SKM-1 (cell line): Measurements from ENCODE around the gene TLR2.
A peak's percentile ranks its signal among the peaks of the same experiment; 100 is the strongest.
"Not testable (repeated sequence)": the region's sequence is repeated elsewhere in the genome, so short reads cannot be mapped to it uniquely, and the experiment has no call there.

ENCODE experiments used
- DNase-seq: peaks from one replicate; lab custom pipeline; 2025; ENCODE audit not compliant: unreplicated experiment; lab: John Stamatoyannopoulos, UW

TLR2 gene

GRCh38 chr4:153655928-153656327 lies 28.2 kb upstream of the TLR2 start:
- no peak for DNase-seq

- DNase-seq, result peak; percentile 96
These were observed 22.8 kb upstream of the TLR2 start for GRCh38 chr4:153661215-153661822.

- no peak for DNase-seq
These were observed 22.2 kb upstream of the TLR2 start for GRCh38 chr4:153661908-153662307.

GRCh38 chr4:153663667-153664066 lies 20.4 kb upstream of the TLR2 start:
- no peak for DNase-seq

GRCh38 chr4:153666505-153666904 lies 17.6 kb upstream of the TLR2 start:
- not testable (repeated sequence) for DNase-seq

GRCh38 chr4:153668647-153669046 lies 15.4 kb upstream of the TLR2 start:
- DNase-seq, result no peak

- no peak for DNase-seq
These were observed 14.2 kb upstream of the TLR2 start for GRCh38 chr4:153669838-153670237.

- DNase-seq, result no peak
These were observed 7.6 kb upstream of the TLR2 start for GRCh38 chr4:153676486-153676885.

GRCh38 chr4:153676984-153677383 lies 7.1 kb upstream of the TLR2 start:
- no peak for DNase-seq

GRCh38 chr4:153679486-153679885 lies 4.6 kb upstream of the TLR2 start:
- no peak for DNase-seq

- peak; percentile 22 for DNase-seq
These were observed 308 bp upstream of the TLR2 start for GRCh38 chr4:153683763-153684181.

- DNase-seq, result no peak
These were observed 891 bp downstream of the TLR2 start for GRCh38 chr4:153684971-153685371.

GRCh38 chr4:153704522-153704921 lies 20.4 kb downstream of the TLR2 start:
- no peak for DNase-seq

GRCh38 chr4:153705743-153706468 lies 21.8 kb downstream of the TLR2 start:
- peak; percentile 76 for DNase-seq

- DNase-seq, result no peak
These were observed 22.4 kb downstream of the TLR2 start for GRCh38 chr4:153706519-153706918.

- DNase-seq, result no peak
These were observed 26.6 kb downstream of the TLR2 start for GRCh38 chr4:153710681-153711080.

- DNase-seq, result no peak
These were observed 30.0 kb downstream of the TLR2 start for GRCh38 chr4:153713866-153714646.

GRCh38 chr4:153722036-153722435 lies 38.0 kb downstream of the TLR2 start:
- no peak for DNase-seq

GRCh38 chr4:153724606-153725005 lies 40.5 kb downstream of the TLR2 start:
- DNase-seq, result no peak

- no peak for DNase-seq
These were observed 41.2 kb downstream of the TLR2 start for GRCh38 chr4:153725136-153725830.

GRCh38 chr4:153725831-153726154 lies 41.7 kb downstream of the TLR2 start:
- DNase-seq, result no peak

GRCh38 chr4:153728151-153728550 lies 44.1 kb downstream of the TLR2 start:
- no peak for DNase-seq
